GM10266 (cell line): Measurements from ENCODE around the gene AKR7A2.

Experiments
- DNase-seq: peaks from one replicate; pipeline ENCODE4 v3.0.0; 2012; ENCODE audit errors: extremely low spot score
- CTCF ChIP-seq: IDR thresholded peaks from 2 replicates; pipeline ENCODE4 v1.5.1; 2012; ENCODE audit warnings: mild to moderate bottlenecking, low read depth; ENCODE audit not compliant: control insufficient read depth, insufficient read depth; ENCODE audit errors: missing control alignments

The AKR7A2 gene

GRCh38 chr1:19311931-19312781 lies at the start of gene AKR7A2, which contains the start of gene SLC66A1:
Gene AKR7A2 (minus strand): TSS chr1:19312144. CDS start chr1:19312124, 20 bp downstream.
Gene SLC66A1 (plus strand): TSS chr1:19312326. CDS start chr1:19317678, 5,352 bp downstream.
- DNase-seq = peak; percentile 100
- no peak for TF ChIP-seq CTCF

- no peak for DNase-seq
- TF ChIP-seq CTCF = no peak
Observed at GRCh38 chr1:19360843-19361610, 49.1 kb upstream of the AKR7A2 start.

GRCh38 chr1:19360432-19360831 lies 48.5 kb upstream of the AKR7A2 start:
- TF ChIP-seq CTCF = no peak
- DNase-seq = no peak

GRCh38 chr1:19360016-19360415 lies 48.1 kb upstream of the AKR7A2 start:
- DNase-seq = no peak
- no peak for TF ChIP-seq CTCF

- DNase-seq = no peak
- TF ChIP-seq CTCF = no peak
Observed at GRCh38 chr1:19359357-19359756, 47.4 kb upstream of the AKR7A2 start.

GRCh38 chr1:19358710-19359109 lies 46.8 kb upstream of the AKR7A2 start:
- no peak for TF ChIP-seq CTCF
- DNase-seq = no peak

GRCh38 chr1:19357299-19357986 lies 45.5 kb upstream of the AKR7A2 start:
- TF ChIP-seq CTCF = no peak
- DNase-seq = no peak
